Measurements from ENCODE around the gene PCDH7.

Gene PCDH7

GRCh38 chr4:30770049-30770549, 49.9 kb downstream of the PCDH7 start:
- no peak overlapping the region for H3K4me3 ChIP-seq (ENCODE audit: low read depth, low read length)
- no peak overlapping the region for H3K27ac ChIP-seq
- H3K79me2 ChIP-seq = no peaks in the 10 kb centered on the region
- no peaks in the 10 kb centered on the region for H3K36me3 ChIP-seq (ENCODE audit: control insufficient read depth, insufficient read depth, low read length)
- H3K9ac ChIP-seq = no peak overlapping the region
- H3K9me3 ChIP-seq (ENCODE audit: control insufficient read depth, low read length) = no peaks in the 10 kb centered on the region
- no peak overlapping the region for H2AFZ ChIP-seq
- H3K27me3 ChIP-seq (ENCODE audit: control insufficient read depth, insufficient read depth, low read length) = no peaks in the 10 kb centered on the region
- TF ChIP-seq CTCF (IDR thresholded peaks at IDR 0.05) = no peak
- H3K4me2 ChIP-seq (ENCODE audit: low read length) = no peak overlapping the region
- no peaks in the 10 kb centered on the region for H3K4me1 ChIP-seq

- Histone ChIP-seq H3K27me3 (ENCODE audit: control insufficient read depth, insufficient read depth, low read length) (no peaks in the 10 kb centered on the region), H3K9me3 (ENCODE audit: control insufficient read depth, low read length) (no peaks in the 10 kb centered on the region), H3K4me2 (ENCODE audit: low read length) (no peak overlapping the region), H3K9ac (no peak overlapping the region), H3K27ac (no peak overlapping the region), H3K4me1 (no peaks in the 10 kb centered on the region), H3K36me3 (ENCODE audit: control insufficient read depth, insufficient read depth, low read length) (no peaks in the 10 kb centered on the region), H3K4me3 (ENCODE audit: low read depth, low read length) (no peak overlapping the region), H3K79me2 (no peaks in the 10 kb centered on the region), H2AFZ (no peak overlapping the region)
- TF ChIP-seq CTCF (IDR thresholded peaks at IDR 0.05) = no peak
Observed at GRCh38 chr4:30770812-30771211, 50.6 kb downstream of the PCDH7 start.

- H3K27me3 ChIP-seq (ENCODE audit: control insufficient read depth, insufficient read depth, low read length) = no peaks in the 10 kb centered on the region
- TF ChIP-seq CTCF (IDR thresholded peaks at IDR 0.05) = no peak
- H3K27ac ChIP-seq = no peak overlapping the region
- H2AFZ ChIP-seq = no peak overlapping the region
- no peaks in the 10 kb centered on the region for H3K79me2 ChIP-seq
- H3K9ac ChIP-seq = no peak overlapping the region
- H3K36me3 ChIP-seq (ENCODE audit: control insufficient read depth, insufficient read depth, low read length) = no peaks in the 10 kb centered on the region
- H3K4me3 ChIP-seq (ENCODE audit: low read depth, low read length) = no peak overlapping the region
- H3K9me3 ChIP-seq (ENCODE audit: control insufficient read depth, low read length) = no peaks in the 10 kb centered on the region
- no peak overlapping the region for H3K4me2 ChIP-seq (ENCODE audit: low read length)
- no peaks in the 10 kb centered on the region for H3K4me1 ChIP-seq
Observed at GRCh38 chr4:30776451-30776850, 56.3 kb downstream of the PCDH7 start.

- Histone ChIP-seq H3K9me3 (ENCODE audit: control insufficient read depth, low read length) (no peaks in the 10 kb centered on the region), H3K36me3 (ENCODE audit: control insufficient read depth, insufficient read depth, low read length) (no peaks in the 10 kb centered on the region), H3K27me3 (ENCODE audit: control insufficient read depth, insufficient read depth, low read length) (no peaks in the 10 kb centered on the region), H2AFZ (no peak overlapping the region), H3K4me1 (no peaks in the 10 kb centered on the region), H3K27ac (no peak overlapping the region), H3K79me2 (no peaks in the 10 kb centered on the region), H3K4me2 (ENCODE audit: low read length) (no peak overlapping the region), H3K4me3 (ENCODE audit: low read depth, low read length) (no peak overlapping the region), H3K9ac (no peak overlapping the region)
- TF ChIP-seq CTCF (IDR thresholded peaks at IDR 0.05) = no peak
Observed at GRCh38 chr4:30776921-30777415, 56.8 kb downstream of the PCDH7 start.

Data from parathyroid adenoma (tissue), 2 donors.